Myocyte (in vitro differentiated cells): ENCODE measurements around the gene TM2D3. TPM values are rescaled to one million over a fixed set of nuclear protein-coding genes. Genes with fewer than 3 reads are reported as not detected.
"Not testable (repeated sequence)": the region's sequence is repeated elsewhere in the genome, so short reads cannot be mapped to it uniquely, and the experiment has no call there.

Experiments
- DNase-seq: peaks from one replicate; pipeline ENCODE4 v3.0.0-alpha.2; 2012; ENCODE audit warnings: low read depth
- total RNA-seq: library from RNA; depleted of rRNA; stranded (reverse); fragments of >200 nt; gene quantifications from 2 replicates; pipeline ENCODE4 v1.2.3, GENCODE V29; 2014

TM2D3 gene
- total RNA-seq, 1 donor from 2014 or later = 51.5 TPM

DNA sequence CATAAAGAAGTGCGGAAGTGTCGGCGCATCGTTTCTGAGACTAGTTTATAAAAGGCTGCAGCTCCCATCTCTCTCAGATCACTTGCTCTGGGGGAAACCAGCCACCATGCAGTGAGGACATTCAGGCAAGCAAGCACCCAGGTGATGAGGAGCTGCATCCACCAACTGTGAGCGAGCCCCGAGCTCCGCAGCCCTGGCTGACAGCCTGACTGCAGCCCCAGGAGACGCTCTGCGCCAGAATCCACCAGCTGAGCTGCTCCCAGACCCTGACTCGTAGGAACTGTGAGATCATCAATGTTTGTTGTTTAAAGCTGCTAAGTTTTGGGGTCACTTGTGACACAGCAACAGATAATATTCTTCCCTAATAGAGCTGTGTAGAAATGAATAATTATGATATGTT lies 5.0 kb upstream of the TM2D3 start:
- DNase-seq = no peak

DNA sequence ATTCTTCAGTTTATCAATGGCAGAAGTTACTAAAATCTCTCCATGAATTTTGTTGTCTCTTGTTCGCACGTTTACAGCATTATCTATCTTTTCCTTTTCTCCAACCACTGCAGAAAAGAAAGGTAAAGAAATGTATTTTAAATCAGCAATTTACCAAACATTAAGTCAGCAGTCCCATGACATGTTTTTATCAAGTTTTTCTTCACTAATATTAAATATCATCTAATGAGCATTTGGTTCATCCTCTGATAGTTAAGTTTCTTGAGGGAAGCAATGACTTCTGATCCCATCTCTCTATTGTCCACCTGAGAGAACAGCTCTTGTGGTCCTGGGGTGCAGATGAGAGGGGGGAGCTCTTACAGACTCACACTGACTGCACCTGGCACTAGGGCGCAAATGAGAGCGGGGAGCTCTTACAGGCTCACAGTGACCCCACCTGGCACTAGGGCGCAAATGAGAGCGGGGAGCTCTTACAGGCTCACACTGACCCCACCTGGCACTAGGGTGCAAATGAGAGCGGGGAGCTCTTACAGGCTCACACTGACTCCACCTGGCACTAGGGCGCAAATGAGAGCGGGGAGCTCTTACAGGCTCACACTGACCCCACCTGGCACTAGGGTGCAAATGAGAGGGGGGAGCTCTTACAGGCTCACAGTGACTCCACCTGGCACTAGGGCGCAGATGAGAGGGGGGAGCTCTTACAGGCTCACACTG lies 2.6 kb upstream of the TM2D3 start:
- not testable (repeated sequence) for DNase-seq

DNA sequence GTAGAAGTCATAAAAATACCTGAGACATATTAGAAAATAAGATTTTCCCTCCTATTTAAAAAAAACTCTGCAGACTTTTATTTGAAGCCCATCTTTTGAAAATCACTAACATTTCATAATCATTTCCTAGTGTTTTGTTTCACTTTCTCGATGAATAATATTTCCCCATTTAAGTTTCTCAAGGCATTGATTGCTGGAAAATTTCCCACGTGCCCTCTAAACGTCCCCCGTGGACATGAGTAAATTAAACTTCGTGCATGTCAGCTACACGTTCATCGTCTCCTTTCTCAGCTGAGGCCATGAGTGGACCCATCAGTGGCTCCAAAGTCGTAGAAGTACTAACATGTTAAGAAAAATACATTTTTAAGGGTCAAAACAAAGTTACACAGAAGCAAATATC lies 2.0 kb upstream of the TM2D3 start:
- DNase-seq = no peak

DNA sequence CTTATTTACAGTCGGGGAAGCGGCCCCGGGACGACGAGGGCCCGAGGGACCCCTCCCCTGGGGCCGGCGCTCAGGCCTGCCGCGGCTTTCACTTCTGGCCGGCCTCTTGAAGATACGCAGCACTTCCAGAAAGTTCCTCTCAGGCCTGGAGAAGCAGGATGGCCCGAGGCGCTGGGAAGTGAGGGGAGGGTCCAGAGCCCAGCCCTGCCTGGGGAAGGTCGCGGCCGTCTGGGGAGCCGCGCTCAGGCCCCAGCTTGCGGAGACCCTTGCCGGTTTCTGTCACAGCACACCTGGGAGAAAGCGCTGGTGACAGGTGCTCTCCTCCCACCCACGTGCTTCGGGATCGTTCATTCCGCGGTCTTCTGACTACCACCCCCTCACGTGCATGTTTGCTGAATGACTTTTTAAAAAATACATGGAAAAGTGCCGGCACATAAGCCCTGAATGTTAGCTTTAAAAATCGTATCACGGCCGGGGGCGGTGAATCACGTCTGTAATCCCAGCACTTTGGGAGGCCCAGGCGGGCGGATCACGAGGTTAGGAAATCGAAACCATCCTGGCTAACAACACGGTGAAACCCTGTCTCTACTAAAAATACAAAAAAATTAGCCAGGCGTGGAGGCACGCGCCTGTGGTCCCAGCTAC lies 727 bp upstream of the TM2D3 start:
- DNase-seq = peak; percentile 32

DNA sequence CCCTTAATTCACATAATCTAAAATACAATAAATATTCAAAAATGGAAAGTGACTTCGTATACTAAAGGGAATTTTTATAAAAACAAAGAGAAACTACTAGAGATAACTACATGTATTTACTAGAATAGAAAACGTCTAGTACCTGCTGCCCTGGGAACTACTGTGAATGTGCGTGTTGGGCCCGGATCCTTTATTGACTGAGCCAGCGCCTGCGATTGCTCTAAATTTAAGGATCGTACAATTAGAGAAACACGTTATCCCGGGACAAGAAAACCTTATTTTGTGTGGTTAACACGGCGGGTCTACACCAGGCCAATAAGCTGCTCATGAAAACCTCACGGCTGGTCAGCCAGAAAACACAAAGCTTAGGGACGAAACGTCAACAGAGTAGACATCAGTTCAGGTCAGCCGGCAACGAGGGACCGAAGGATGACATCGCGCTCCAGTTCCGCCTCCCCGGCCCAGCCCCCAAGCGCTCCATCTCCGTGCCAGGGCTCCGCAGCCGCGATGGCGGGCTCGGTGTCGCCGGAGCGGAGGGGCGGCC lies 555 bp downstream of the TM2D3 start:
- no peak for DNase-seq

DNA sequence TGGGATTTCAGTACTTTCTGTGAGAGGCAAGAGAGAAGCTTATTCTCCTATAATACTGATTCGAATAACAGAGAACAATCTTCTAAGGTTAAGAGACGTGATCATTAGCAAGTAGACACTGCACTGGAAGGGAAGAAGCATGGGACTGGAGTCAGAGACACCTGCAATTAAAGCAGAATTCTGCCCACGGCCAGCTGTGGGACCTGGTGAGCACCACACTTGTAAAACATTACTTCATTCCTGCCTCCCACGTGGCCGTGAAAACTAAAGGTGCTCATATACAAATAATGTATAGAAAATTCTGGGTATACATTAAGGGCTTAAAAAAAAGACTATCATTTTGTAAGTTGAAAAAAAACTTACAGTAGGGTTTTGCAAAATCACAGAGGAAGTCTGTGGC lies 2.0 kb downstream of the TM2D3 start:
- DNase-seq = no peak

GRCh38 chr15:101648356-101648755 lies 3.8 kb downstream of the TM2D3 start:
- DNase-seq = no peak

DNA sequence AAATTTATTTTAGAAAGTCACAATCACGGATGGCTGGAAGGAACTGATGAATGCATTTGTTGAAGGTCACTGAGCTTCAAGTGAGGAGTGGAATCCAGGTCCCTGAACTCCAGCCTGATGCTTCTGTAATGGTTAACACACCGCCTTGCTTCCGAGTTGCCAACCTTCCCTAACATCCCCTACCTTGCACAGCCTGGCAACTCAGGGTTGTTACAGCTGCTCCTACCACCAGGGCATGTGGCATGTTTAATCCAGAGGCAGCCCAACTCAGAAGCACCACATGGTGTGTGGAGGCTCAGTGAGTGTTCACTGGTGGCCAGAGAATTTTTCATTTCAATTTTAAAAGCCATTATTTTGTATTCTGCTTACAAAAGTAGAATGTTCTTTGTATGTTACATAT lies 4.9 kb downstream of the TM2D3 start:
- DNase-seq = peak; percentile 15

DNA sequence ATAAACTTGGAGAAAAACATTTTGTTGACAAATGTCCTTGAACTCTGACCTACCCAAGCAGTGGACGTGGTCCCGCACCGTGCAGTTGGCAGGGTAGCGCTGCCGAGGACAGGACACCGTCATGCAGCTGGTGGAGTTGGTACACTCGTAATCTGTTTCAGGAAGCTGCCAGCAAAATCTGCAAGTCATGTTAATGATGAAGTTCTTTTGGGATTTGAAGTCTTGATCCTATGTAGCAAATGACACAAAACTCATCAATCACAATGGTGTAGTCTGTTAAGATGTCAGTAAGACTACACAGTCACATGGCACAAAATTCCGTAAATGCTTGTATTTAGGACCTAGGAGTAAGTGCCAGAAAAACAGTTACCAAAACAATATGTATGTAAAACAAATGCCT lies 5.5 kb downstream of the TM2D3 start:
- DNase-seq = no peak

GRCh38 chr15:101642361-101642760 lies 9.8 kb downstream of the TM2D3 start:
- DNase-seq = no peak

DNA sequence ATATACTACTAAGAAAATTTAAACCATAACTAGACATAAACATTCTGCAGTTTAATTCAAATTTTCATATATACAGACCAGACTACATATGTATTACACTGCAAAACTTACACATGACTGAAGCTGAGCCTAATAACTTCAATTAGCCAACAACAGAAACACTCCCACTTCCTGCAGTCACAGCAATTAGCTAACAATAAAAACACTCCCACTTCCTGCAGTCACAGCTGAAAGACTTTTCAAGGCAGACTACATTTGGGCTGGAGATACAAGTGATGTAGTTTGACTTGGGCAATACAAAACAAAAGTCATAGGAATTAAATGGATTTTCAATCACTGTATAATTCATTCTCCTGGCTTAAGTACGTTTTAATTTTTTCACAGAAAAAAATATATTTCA lies 10.3 kb downstream of the TM2D3 start:
- no peak for DNase-seq

DNA sequence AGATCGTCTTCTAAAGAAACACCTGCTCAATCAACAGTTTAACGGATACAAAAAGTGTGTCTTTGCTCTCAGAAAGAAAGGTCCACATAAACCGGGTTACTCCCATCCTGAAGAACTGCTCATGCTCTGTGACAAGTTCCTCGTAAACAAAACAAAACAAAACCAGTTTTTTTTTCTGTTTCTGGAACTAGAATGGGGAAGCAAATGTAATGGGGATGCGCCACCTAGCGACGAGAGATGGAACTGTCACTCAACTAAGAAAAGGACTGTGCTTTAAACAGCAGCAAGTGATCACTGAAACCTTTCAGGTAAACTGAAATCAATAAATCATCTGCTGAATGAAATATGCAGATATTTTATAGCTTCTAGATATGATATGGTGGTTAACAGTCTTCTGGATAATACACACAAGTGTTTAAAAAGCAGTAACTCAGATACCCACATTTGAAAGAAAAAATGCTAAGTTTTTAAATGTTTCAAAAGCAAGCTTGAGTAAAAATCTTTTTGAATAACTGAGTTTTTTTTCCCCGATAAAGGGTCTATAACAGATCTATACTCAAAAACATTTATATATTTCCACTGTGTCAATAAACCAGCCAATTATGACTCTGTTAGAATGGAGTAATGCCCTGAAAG lies 10.9 kb downstream of the TM2D3 start:
- peak; percentile 71 for DNase-seq

DNA sequence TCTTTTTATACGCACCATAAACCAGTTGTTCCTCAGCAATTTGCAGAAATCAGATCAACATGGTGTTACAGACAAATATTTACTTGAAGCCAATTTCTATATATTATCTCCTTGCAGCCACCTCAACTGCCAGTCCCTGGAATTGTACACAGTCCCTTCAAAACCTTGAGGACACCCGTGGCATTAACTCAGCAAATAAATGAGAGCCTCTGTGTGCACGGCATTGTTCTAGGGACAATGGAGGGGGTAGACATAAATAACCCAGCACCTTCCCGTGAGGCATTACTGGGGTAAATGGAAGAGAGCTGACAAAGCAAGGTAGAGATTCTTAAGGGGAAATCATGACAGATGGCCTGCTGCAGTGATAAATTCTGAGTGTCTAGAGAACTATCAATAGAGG lies 12.5 kb downstream of the TM2D3 start:
- no peak for DNase-seq

DNA sequence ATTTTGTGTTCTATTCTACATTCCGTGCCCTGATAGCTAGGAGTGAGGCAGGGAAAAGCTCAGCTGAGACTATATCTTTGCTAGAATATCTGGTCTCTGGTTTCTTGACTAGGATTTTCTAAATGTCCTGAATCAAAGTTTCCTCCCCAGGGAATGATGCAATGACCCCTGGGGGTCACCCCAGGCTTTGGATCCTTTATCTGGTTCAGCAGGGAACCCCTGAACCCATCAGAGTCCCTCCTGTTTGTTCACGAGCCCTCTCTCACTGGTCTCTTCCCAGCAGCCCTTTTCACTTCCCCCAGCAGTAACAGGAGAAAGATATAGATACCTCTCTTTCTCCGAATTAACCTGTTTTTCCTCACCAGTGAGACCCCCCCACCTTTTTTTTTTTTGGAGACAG lies 14.3 kb downstream of the TM2D3 start:
- DNase-seq = no peak

DNA sequence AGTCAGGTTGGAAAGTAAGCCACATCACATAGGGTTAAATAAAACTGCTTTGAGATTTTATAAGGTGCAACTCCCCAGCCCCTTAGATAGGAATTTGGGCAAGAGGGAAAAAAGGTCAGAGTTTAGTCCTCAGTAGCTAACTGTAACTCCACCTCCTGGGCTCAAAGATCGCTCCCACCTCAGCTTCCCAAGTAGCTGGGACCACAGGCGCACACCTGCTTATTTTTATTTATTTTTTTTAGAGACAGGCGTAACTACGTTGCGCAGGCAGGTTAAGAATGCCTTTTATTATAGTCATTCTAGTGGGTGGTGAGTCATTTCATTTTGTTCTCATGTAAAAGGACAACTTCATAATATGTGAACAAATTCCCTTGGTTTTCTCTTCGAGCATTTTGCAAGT lies 14.7 kb downstream of the TM2D3 start:
- no peak for DNase-seq

- DNase-seq = no peak
Measured at GRCh38 chr15:101637038-101637437, 15.1 kb downstream of the TM2D3 start.

DNA sequence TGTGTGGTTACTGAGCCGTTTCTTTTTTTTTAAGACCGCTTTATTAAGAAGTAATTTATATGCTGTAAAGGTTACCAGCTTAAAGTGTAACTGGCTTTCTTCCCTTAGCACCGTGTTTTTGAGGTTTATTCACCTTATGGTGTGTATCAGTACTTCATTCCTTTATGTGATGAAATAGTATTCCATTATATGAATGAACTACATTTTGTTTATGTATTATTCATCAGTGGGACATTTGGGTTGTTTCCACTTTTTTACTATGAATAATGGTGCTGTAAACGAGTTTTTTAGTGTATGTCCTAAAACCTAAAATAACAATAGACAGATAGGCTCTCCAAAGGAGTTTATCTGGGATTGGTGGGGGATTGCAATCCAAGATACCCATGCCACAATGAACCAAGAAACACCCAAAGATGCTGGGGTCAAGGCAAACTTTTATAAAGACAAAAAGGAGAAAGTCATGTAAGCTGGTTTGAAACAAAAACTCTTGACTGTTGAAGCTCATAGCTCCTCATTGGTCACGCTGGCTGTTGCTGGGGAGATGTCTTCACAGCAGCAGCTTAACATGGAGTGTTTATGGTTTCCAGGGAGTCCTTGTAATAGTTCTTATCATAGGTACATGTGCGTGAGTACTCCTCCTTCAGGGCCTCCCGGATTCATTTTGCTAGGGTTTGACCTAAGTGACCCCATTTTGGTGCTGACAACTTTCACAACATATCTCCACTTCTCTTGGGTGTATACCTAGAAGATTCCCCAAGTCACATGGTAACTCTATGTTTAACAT lies 16.0 kb downstream of the TM2D3 start:
- no peak for DNase-seq

DNA sequence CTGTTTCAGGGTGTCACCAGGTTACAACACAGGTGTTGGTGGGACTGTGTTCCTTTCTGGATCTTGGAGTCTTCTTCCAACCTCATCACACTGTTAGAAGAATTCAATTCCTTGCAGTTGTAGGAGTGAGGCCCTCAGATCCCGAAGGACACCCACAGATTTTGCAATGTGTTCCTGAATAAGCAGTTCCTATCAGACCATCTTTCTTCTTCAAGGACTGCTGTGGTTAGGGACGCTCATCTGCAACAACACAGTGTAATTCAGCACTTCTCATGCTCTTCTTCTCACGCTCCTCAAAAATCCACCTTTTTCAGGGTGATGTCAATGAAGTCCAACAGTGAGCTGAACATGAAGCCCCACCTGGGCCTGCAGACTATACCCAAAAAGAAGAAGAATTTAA lies 18.8 kb downstream of the TM2D3 start:
- DNase-seq = no peak

DNA sequence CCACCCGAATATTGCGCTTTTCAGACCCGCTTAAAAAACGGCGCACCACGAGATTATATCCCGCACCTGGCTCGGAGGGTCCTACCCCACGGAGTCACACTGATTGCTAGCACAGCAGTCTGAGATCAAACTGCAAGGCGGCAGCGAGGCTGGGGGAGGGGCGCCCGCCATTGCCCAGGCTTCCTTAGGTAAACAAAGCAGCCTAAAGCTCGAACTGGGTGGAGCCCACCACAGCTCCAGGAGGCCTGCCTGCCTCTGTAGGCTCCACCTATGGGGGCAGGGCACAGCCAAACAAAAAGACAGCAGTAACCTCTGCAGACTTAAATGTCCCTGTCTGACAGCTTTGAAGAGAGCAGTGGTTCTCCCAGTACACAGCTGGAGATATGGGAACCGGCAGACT lies 25.5 kb downstream of the TM2D3 start:
- not testable (repeated sequence) for DNase-seq

- no peak for DNase-seq
Measured at GRCh38 chr15:101625980-101626379, 26.2 kb downstream of the TM2D3 start.

DNA sequence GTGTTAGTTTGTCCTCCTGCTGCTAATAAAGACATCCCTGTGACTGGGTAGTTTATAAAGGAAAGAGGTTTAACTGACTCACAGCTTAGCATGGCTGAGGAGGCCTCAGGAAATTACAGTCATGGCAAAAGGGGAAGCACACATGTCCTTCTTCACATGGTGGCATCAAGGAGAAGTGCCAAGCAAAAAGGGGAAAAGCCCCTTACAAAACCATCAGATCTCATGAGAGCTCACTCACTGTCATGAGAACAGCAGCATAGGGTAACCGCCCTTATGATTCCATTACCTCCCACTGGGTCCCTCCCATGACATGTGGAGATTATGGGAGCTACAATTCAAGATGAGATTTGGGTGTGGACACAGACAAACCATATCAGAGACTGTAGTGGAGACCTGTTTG lies 27.0 kb downstream of the TM2D3 start:
- no peak for DNase-seq
